GM12878 (cell line): ENCODE measurements around the gene PMM1. TPM values are rescaled to one million over a fixed set of nuclear protein-coding genes. Genes with fewer than 3 reads are reported as not detected.

Experiments used
- EGR1 ChIP-seq, 2 experiments: IDR thresholded peaks; 1 replicate in 1 of 2; 2 replicates in 1 of 2; pipeline ENCODE4 v1.6.1; 2011 to 2012; ENCODE audit warnings: low read depth in 2 of 2, low read length in 2 of 2, borderline replicate concordance in 1 of 2, mild to moderate bottlenecking in 1 of 2, moderate library complexity in 1 of 2
- FOXM1 ChIP-seq: IDR thresholded peaks from 2 replicates; pipeline ENCODE4 v1.6.1; 2012; ENCODE audit warnings: low read depth, mild to moderate bottlenecking, inconsistent platforms, low read length, moderate library complexity
- IKZF2 ChIP-seq, 2 experiments: fragments of 450-650 bp; IDR thresholded peaks; 2 replicates each; pipeline ENCODE4 v1.6.1; 2017; ENCODE audit warnings: mild to moderate bottlenecking in 2 of 2, moderate library complexity in 2 of 2
- IRF4 ChIP-seq: IDR thresholded peaks from 2 replicates; pipeline ENCODE4 v1.6.1; 2011; ENCODE audit warnings: low read depth, low read length
- JUNB ChIP-seq: IDR thresholded peaks from 2 replicates; pipeline ENCODE4 v1.6.1; 2016; ENCODE audit warnings: antibody characterized with exemption, mild to moderate bottlenecking
- JUND ChIP-seq: IDR thresholded peaks from 2 replicates; pipeline ENCODE4 v1.6.1; 2012; ENCODE audit warnings: low read depth, mild to moderate bottlenecking, low read length, improper control_type of control experiment, moderate library complexity
- LARP7 ChIP-seq: fragments of 450-650 bp; IDR thresholded peaks from 2 replicates; pipeline ENCODE4 v1.6.1; 2017; ENCODE audit warnings: mild to moderate bottlenecking
- MYB ChIP-seq: fragments of 150-350 bp; IDR thresholded peaks from 2 replicates; pipeline ENCODE4 v1.6.1; 2014; ENCODE audit warnings: mild to moderate bottlenecking, low read depth, low read length, borderline replicate concordance
- NFYB ChIP-seq: IDR thresholded peaks from 2 replicates; pipeline ENCODE4 v1.6.1; 2011; ENCODE audit warnings: low read depth, mild to moderate bottlenecking, low read length, improper control_type of control experiment, moderate library complexity; ENCODE audit not compliant: insufficient read depth
- NRF1 ChIP-seq: conservative IDR thresholded peaks from 2 replicates; pipeline ENCODE4 v1.6.1; 2011; ENCODE audit warnings: mild to moderate bottlenecking, low read depth, low read length, improper control_type of control experiment
- POU2F2 ChIP-seq: IDR thresholded peaks from 3 replicates; pipeline ENCODE4 v1.6.1; 2011; ENCODE audit warnings: low read depth, mild to moderate bottlenecking, low read length, borderline replicate concordance
- RELA ChIP-seq: fragments of 450-650 bp; IDR thresholded peaks from 2 replicates; pipeline ENCODE4 v1.8.0; 2014; ENCODE audit warnings: borderline replicate concordance; ENCODE audit not compliant: partially characterized antibody
- YBX1 ChIP-seq: fragments of 450-650 bp; IDR thresholded peaks from 2 replicates; pipeline ENCODE4 v1.6.1; 2016; ENCODE audit warnings: antibody characterized with exemption
- ZBED1 ChIP-seq: IDR thresholded peaks from 2 replicates; pipeline ENCODE4 v1.6.1; 2016; ENCODE audit warnings: borderline replicate concordance
- ZNF24 ChIP-seq: fragments of 450-650 bp; IDR thresholded peaks from 2 replicates; pipeline ENCODE4 v1.6.1; 2017; ENCODE audit warnings: antibody characterized with exemption, mild to moderate bottlenecking
- ZNF622 ChIP-seq: fragments of 450-650 bp; IDR thresholded peaks from 2 replicates; pipeline ENCODE4 v1.6.1; 2017; ENCODE audit warnings: mild to moderate bottlenecking, inconsistent platforms
- polyA plus RNA-seq, 11 experiments: library from polyadenylated mRNA; depleted of rRNA in 4 of 11; unstranded in 6 of 11; stranded (reverse) in 5 of 11; fragments of >200 nt; fragmentation: Nextera tagmentation in 4 of 11; fragmentation: Illumina TruSeq in 1 of 11; extraction: Ambion mirVana in 4 of 11; extraction: Trizol in 1 of 11; gene quantifications; 1 replicate in 1 of 11; 2 replicates in 10 of 11; pipeline versions ENCODE4 v1.2.1 to v1.2.3, GENCODE V29; 2011 to 2016; ENCODE audit warnings: inconsistent platforms in 2 of 11, missing spikeins in 2 of 11, low read depth in 1 of 11
- total RNA-seq, 4 experiments: library from RNA; depleted of rRNA in 3 of 4; stranded (reverse); fragments of >200 nt in 3 of 4; fragmentation: Illumina TruSeq in 1 of 4; extraction: Trizol in 1 of 4; gene quantifications; 2 replicates each; pipeline versions ENCODE4 v1.2.1 to v1.2.3, GENCODE V29; 2013 to 2021
- TF ChIP-seq, protein P1 (sequence below): fragments of 150-350 bp; IDR thresholded peaks from 2 replicates; pipeline ENCODE4 v1.6.1; 2016; ENCODE audit warnings: low read depth, low read length
- TF ChIP-seq, protein P2 (sequence below): fragments of 450-650 bp; IDR thresholded peaks from 2 replicates; pipeline ENCODE4 v1.6.1; 2017; ENCODE audit warnings: mild to moderate bottlenecking, moderate library complexity
- TF ChIP-seq, protein P3 (sequence below): fragments of 450-650 bp; formaldehyde crosslinking; IDR thresholded peaks from 2 replicates; pipeline ENCODE4 v1.4.0; 2022; ENCODE audit warnings: mild to moderate bottlenecking, moderate library complexity
- TF ChIP-seq, protein P4 (sequence below): fragments of 450-650 bp; IDR thresholded peaks from 2 replicates; pipeline ENCODE4 v1.6.1; 2016; ENCODE audit warnings: mild to moderate bottlenecking

The PMM1 gene
- total and polyA plus RNA-seq, 10 of the 15 experiments (the other 5 are each of a cell fraction or from before 2014, with no cell fraction given), result 8.2 to 32.2 (median 16.9) TPM

DNA sequence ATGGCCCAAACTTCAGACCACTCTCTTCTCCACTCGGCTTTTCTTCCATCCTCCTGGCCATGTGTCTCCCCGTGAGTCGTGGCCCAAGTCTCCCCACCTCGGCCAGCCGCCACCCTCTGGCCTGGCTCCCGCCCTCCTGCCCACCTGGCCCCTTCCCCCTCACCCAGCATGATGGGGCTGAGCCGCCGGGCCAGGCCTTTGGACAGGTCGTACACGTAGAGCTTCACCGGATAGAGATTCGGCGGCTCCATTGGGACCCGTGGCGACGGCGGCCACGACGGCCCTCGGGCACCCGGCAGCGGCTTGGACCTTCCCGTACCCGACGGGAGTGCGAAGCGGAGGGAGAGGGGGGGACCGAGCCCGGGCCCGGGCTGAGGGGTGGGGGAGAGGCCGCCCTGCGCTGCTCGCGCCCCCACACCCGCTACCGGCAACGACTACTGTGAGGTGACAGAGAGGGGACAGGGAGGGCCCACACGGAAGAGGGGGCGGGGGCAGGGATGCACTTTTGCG is 31.0 kb upstream of the PMM1 start, which contains the start of gene DESI1 (continued):
- TF ChIP-seq, protein P1, sequence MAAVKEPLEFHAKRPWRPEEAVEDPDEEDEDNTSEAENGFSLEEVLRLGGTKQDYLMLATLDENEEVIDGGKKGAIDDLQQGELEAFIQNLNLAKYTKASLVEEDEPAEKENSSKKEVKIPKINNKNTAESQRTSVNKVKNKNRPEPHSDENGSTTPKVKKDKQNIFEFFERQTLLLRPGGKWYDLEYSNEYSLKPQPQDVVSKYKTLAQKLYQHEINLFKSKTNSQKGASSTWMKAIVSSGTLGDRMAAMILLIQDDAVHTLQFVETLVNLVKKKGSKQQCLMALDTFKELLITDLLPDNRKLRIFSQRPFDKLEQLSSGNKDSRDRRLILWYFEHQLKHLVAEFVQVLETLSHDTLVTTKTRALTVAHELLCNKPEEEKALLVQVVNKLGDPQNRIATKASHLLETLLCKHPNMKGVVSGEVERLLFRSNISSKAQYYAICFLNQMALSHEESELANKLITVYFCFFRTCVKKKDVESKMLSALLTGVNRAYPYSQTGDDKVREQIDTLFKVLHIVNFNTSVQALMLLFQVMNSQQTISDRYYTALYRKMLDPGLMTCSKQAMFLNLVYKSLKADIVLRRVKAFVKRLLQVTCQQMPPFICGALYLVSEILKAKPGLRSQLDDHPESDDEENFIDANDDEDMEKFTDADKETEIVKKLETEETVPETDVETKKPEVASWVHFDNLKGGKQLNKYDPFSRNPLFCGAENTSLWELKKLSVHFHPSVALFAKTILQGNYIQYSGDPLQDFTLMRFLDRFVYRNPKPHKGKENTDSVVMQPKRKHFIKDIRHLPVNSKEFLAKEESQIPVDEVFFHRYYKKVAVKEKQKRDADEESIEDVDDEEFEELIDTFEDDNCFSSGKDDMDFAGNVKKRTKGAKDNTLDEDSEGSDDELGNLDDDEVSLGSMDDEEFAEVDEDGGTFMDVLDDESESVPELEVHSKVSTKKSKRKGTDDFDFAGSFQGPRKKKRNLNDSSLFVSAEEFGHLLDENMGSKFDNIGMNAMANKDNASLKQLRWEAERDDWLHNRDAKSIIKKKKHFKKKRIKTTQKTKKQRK, result no peak
- TF ChIP-seq EGR1 (IDR thresholded peaks at IDR 0.05; ENCODE audit: borderline replicate concordance in 1 of 2, low read depth in 2 of 2, low read length in 2 of 2) (peak in 1 of 2 experiments; percentile 86; a peak in 2 of 3 replicates), RELA (no peak), LARP7 (0 out of 2 replicates have a peak, but pooled peaks have one; percentile 58), MYB (no peak), FOXM1 (no peak), POU2F2 (peak; percentile 63; the same call in 1 of the 3 replicates), ZBED1 (no peak), JUNB (no peak), IKZF2 (IDR thresholded peaks at IDR 0.05) (no peak), IRF4 (no peak), NRF1 (no peak), YBX1 (no peak), NFYB (no peak), JUND (no peak), ZNF24 (no peak), ZNF622 (no peak)
- TF ChIP-seq, protein P2, sequence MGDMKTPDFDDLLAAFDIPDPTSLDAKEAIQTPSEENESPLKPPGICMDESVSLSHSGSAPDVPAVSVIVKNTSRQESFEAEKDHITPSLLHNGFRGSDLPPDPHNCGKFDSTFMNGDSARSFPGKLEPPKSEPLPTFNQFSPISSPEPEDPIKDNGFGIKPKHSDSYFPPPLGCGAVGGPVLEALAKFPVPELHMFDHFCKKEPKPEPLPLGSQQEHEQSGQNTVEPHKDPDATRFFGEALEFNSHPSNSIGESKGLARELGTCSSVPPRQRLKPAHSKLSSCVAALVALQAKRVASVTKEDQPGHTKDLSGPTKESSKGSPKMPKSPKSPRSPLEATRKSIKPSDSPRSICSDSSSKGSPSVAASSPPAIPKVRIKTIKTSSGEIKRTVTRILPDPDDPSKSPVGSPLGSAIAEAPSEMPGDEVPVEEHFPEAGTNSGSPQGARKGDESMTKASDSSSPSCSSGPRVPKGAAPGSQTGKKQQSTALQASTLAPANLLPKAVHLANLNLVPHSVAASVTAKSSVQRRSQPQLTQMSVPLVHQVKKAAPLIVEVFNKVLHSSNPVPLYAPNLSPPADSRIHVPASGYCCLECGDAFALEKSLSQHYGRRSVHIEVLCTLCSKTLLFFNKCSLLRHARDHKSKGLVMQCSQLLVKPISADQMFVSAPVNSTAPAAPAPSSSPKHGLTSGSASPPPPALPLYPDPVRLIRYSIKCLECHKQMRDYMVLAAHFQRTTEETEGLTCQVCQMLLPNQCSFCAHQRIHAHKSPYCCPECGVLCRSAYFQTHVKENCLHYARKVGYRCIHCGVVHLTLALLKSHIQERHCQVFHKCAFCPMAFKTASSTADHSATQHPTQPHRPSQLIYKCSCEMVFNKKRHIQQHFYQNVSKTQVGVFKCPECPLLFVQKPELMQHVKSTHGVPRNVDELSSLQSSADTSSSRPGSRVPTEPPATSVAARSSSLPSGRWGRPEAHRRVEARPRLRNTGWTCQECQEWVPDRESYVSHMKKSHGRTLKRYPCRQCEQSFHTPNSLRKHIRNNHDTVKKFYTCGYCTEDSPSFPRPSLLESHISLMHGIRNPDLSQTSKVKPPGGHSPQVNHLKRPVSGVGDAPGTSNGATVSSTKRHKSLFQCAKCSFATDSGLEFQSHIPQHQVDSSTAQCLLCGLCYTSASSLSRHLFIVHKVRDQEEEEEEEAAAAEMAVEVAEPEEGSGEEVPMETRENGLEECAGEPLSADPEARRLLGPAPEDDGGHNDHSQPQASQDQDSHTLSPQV, result no peak
- TF ChIP-seq, protein P3, sequence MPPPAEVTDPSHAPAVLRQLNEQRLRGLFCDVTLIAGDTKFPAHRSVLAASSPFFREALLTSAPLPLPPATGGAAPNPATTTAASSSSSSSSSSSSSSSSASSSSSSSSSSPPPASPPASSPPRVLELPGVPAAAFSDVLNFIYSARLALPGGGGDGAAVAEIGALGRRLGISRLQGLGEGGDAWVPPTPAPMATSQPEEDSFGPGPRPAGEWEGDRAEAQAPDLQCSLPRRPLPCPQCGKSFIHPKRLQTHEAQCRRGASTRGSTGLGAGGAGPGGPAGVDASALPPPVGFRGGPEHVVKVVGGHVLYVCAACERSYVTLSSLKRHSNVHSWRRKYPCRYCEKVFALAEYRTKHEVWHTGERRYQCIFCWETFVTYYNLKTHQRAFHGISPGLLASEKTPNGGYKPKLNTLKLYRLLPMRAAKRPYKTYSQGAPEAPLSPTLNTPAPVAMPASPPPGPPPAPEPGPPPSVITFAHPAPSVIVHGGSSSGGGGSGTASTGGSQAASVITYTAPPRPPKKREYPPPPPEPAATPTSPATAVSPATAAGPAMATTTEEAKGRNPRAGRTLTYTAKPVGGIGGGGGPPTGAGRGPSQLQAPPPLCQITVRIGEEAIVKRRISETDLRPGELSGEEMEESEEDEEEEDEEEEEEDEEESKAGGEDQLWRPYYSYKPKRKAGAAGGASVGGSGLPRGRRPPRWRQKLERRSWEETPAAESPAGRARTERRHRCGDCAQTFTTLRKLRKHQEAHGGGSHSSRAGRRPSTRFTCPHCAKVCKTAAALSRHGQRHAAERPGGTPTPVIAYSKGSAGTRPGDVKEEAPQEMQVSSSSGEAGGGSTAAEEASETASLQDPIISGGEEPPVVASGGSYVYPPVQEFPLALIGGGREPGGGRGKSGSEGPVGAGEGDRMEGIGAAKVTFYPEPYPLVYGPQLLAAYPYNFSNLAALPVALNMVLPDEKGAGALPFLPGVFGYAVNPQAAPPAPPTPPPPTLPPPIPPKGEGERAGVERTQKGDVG (CRISPR knock-in tag), result no peak
- TF ChIP-seq, protein P4, sequence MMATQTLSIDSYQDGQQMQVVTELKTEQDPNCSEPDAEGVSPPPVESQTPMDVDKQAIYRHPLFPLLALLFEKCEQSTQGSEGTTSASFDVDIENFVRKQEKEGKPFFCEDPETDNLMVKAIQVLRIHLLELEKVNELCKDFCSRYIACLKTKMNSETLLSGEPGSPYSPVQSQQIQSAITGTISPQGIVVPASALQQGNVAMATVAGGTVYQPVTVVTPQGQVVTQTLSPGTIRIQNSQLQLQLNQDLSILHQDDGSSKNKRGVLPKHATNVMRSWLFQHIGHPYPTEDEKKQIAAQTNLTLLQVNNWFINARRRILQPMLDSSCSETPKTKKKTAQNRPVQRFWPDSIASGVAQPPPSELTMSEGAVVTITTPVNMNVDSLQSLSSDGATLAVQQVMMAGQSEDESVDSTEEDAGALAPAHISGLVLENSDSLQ, result no peak
